ENCODE measurements around the gene PPFIBP1.

PPFIBP1 gene

GRCh38 chr12:27508736-27509431 is 15.1 kb upstream of the PPFIBP1 start:
- in situ Hi-C loops (cut with MboI; ENCODE audit: low pct_unique_long_range_greater_than_20kb, low sequenced_read_pairs, unreplicated experiment) = no loop called here
- TF ChIP-seq CTCF (IDR thresholded peaks at IDR 0.05; ENCODE audit: extremely low read depth, insufficient read depth, missing control alignments) = no peak
- no peak for DNase-seq (ENCODE audit: low spot score)

- TF ChIP-seq CTCF (IDR thresholded peaks at IDR 0.05; ENCODE audit: extremely low read depth, insufficient read depth, missing control alignments) = no peak
- in situ Hi-C loops (cut with MboI; ENCODE audit: low pct_unique_long_range_greater_than_20kb, low sequenced_read_pairs, unreplicated experiment) = no loop called here
- no peak for DNase-seq (ENCODE audit: low spot score)
Measured at GRCh38 chr12:27511031-27511722, 12.8 kb upstream of the PPFIBP1 start.

- in situ Hi-C loops (cut with MboI; ENCODE audit: low pct_unique_long_range_greater_than_20kb, low sequenced_read_pairs, unreplicated experiment) = no loop called here
Measured at GRCh38 chr12:27511723-27512045, 12.3 kb upstream of the PPFIBP1 start.

GRCh38 chr12:27513155-27513824 is 10.7 kb upstream of the PPFIBP1 start:
- DNase-seq (ENCODE audit: low spot score) = no peak
- in situ Hi-C loops (cut with MboI; ENCODE audit: low pct_unique_long_range_greater_than_20kb, low sequenced_read_pairs, unreplicated experiment) = no loop called here
- no peak for TF ChIP-seq CTCF (IDR thresholded peaks at IDR 0.05; ENCODE audit: extremely low read depth, insufficient read depth, missing control alignments)

More at GRCh38 chr12:27511723-27512045, 12.3 kb upstream of the PPFIBP1 start:
- DNase-seq (ENCODE audit: low spot score) = no peak
- no peak for TF ChIP-seq CTCF (IDR thresholded peaks at IDR 0.05; ENCODE audit: extremely low read depth, insufficient read depth, missing control alignments)

- TF ChIP-seq CTCF (IDR thresholded peaks at IDR 0.05; ENCODE audit: extremely low read depth, insufficient read depth, missing control alignments) = no peak
- no peak for DNase-seq (ENCODE audit: low spot score)
- in situ Hi-C loops (cut with MboI; ENCODE audit: low pct_unique_long_range_greater_than_20kb, low sequenced_read_pairs, unreplicated experiment) = no loop called here
Measured at GRCh38 chr12:27515671-27516070, 8.3 kb upstream of the PPFIBP1 start.

- in situ Hi-C loops (cut with MboI; ENCODE audit: low pct_unique_long_range_greater_than_20kb, low sequenced_read_pairs, unreplicated experiment) = no loop called here
- DNase-seq (ENCODE audit: low spot score) = no peak
- no peak for TF ChIP-seq CTCF (IDR thresholded peaks at IDR 0.05; ENCODE audit: extremely low read depth, insufficient read depth, missing control alignments)
Measured at GRCh38 chr12:27516625-27517024, 7.4 kb upstream of the PPFIBP1 start.

All from GM13977 (cell line).